Kidney capillary endothelial cell (primary cell): ENCODE data around the gene DERL3.

ENCODE experiments used
- DNase-seq: peaks from one replicate; pipeline ENCODE4 v3.0.0-alpha.2; 2018; ENCODE audit warnings: low spot score

Gene DERL3

DNA sequence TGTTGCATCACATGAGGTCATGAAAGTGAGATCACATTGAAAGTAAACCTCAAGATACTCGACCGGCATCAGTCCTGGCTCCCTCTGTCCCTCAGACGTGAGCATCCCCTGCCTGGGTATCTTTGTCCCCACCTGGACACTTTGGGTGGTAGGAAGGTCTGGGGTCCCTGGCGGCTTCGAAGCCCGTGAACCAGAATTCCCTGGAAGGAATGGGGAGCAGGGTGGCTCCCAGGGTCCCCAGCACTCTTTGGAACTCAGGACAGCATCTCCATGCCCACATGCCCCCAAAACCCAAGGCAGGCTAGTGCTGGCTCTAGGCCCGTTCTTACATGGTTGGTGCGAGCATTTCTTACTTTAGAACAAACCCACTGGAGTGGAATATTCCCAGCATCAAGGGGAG is 7.5 kb downstream of the DERL3 start:
- DNase-seq: no peak

DNA sequence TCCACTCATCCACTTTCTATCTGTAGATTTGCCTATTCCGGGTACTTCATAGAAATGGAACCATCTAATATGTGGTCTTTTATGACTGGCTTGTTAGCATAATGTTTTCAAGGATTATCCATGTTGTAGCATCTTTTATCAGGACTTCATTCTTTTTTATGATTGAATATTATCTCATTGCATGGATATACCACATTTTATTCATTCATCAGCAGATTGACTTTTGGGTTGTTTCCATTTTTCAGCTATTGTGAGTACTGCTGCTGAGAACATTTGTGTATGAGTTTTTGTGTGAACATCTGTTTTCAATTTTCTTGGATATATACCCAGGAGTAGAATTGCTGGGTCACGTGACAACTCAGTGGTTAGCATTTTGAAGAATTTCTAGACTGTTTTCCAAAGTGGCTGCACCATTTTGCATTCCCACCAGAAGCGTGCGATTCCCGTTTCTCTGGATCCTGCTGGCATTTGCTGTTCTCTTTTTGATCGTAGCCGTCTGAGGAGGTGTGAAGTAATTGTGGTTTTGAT is 8.9 kb downstream of the DERL3 start:
- DNase-seq: no peak

DNA sequence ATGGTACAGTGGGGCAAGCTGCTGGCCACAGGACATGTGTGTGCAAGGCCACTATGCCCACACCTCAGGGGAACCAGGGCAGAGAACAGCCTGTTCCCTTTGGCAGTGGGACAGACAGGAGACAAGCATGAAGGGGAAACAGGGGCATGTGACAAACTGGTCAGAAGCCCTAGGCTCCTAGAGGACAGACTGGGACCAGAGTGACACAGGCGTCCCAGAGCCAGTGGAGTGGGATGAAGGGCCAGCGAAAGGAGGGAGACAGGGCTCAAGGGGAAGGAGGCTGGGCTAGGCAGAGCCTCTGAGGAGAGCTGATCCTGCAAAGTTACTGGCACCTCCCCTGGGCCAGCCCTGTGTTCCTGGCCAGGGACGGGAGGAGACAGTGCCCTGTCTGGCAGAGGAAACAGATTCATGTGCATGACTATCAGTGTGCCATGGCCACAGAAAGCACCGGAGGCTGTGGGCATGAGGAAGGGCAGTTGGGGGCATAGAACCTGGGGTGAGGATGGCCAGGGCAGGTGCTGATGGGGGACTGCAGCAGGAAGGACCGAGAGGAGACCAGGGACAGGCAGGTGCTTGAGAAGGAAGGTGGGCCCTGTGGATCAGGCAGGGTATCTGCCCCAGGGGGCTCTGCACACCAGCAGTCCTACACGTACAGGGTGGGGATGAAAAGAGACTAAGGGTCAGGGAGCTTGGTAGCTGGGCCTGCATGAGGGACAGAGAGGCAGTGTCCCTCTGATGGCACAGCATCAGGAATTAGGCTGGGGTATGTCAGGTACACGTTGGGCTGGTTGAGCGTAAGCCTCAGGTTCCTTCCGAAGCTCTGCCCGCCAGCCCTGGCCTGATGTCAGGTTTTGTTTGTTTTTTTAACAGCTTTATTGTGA is 9.8 kb downstream of the DERL3 start:
- no peak for DNase-seq

DNA sequence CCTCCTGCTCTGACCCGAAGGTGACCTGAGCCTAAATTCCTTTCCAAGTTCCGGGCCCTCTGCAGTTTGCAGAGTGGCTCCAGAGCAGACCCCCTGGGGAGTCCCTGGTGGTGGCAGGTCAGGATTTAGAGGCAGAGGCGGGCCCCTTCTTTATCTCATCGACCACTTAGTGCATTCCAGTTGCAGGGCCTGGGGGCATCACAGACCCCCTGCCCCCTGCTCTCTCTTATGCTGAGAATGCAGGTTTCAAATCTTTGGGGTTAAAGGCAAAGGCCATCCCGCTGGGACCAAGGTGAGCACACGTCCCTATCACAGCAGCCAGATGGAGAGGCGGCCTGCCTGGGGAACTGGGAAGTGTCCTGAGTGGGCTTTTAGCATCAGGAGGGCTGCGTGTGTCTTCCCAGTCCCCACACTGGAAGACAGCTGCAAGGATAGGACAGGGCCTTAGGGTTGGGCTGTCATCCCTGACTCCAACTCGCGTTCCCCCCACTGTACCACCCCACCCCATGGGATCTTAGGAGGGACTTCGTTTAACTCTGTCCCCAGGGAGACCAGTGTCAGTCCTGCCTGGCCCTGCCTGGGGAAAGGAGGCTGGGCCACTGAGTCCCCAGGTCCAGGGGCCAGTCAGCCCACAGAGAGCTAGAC is 11.3 kb downstream of the DERL3 start:
- no peak for DNase-seq

DNA sequence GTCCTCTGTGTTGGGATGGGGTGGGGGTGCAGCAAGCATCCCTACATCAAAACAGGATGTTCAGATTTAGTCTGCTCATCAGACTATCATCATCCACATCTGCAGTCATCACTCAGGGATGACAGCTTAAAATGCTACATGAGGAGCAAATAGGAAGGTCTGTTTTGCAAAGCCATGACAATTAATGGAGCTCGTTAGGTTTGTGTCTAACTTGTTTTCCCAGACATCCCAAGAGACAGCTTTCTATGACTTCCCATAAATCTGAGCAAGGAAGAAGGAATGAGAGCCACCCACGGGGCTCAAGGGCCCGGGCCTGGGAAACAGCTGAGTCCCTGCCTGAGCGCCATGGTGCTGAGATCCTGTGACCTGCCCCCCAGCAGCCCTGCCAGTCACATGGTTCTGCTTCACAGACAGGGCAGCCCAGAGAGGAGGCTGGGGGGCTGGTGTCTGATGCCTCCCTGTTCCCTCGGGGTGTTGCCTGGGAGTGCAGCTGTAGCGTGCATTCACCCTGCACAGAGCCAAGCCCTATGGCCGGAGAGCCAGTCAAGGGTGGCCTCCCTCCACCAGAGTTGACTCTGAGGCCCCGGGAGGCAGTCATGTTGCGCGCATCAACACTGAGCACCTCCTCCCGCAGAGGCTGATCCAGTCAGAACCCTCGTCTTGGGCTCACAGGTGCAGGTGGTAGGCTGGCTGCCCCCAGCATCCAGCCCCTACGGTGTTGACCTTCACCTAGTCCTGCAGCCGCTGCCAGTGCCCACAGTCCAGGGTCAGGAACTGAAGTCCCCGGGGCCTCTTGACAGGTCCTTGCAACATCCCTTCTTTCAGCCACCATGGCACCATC is 12.1 kb downstream of the DERL3 start:
- DNase-seq: no peak

DNA sequence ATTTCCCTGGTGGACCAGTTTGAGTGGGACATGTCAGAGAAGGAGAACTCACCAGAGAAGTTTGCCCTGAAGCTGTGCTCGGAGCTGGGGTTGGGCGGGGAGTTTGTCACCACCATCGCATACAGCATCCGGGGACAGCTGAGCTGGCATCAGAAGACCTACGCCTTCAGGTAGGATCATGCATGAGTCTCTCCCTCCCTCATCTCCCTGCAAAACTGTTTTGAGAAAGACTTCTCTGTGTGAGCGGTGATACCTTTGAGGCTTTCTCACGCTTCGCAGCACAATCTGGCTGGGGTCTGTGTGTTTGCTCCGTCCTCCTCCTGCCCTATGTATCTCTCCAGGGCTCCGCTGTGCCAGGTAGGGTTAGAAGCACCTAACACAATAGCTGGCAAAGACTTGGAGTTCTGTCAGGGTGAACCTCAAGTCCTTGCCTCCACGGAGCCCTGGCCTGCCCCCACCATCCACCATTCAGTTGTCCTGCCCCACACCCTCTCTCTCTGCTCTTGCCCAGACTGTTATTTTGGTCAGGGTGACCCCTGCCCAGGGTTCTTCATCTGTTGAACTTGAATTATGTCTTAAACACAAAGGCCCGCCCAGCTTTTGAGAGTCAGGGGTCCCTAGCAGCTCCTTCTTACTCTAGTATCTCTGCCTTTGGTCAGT is 13.4 kb downstream of the DERL3 start:
- no peak for DNase-seq

DNA sequence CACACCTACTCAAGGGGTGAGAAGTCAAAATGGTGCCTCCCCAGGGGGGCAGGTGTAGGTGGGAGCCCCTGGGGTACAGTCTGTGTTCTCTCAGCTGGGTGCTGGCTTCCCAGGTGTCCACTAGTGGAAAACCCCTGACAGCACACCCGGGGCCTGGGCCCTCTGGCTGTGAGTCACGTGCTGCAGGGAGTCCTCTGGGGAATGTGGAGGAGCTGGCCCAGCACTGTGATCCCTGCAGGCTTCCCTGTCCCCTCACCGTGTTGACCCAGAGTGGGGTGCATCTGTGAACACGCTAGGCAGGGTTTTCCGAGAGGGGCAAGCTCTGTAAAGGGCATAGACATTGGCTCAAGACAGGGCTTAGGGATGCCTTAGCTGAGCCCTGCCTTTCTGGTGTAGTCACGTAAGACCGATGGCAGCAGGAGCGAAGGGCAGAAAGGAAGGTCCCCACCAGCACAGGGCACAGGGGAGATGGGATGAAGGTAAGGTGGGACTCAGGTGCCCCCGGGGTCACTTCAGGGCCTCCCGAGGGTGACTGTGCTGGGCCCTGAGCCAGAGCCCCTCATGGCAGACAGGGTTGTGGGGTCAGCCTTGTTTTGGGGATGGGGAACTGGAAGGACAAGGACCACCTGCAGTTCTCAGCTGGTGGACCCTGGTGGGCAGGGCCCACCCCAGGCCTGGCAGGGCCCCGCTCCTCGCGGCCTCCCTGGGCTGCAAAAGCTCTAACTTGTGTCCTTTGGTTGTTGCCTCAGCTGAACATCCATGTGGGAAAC is 14.1 kb downstream of the DERL3 start:
- no peak for DNase-seq

DNA sequence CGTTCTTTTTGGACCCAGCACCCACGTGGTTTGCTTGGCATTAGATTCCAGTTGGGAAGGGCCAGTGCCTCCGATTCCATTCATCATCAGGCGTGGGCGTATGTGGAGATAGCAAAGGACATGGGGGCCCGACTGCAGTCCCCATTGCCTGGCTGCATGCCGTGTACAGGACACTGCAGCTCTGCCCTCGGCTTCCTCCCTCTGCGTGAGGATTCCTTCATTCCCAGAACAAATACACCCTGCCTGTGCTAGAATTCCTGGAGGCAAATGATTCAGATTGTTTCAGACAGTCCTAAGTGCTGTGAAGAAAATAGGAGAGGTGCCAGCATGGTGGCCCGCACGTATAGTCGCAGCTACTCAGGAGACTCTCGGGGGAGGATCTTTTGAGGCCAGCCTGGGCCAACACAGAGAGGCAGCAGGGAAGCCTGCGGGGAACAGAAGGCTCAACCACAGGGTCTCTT is 15.4 kb downstream of the DERL3 start:
- no peak for DNase-seq

DNA sequence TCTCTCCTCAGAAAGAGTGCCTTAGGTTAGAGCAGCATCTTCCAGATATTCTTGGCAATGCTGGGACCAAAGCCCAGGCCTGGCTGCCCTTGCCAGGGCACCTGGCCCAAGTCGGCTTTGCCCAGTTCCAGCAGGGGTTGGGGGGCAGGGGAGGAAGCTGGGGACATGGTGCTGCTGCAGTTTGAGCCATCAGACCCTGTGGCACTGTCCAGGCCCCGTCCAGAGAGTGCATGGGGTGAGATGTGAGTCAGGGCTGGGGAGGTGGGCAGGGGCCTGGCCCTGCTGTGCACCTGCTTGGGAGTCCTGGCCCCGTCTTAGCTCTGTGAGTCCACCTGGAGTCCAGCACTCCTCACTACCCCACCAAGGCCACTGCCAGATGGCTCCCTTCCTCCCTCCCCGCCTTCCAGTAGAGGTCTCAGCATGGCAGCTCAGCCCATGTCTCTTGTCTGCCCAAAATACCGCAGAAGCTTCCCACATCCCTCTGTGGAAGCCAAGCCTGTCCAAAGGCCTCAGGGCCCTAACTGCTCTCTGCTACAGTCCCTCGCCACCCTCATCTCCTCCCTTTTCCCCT is 16.6 kb downstream of the DERL3 start:
- DNase-seq: no peak

DNA sequence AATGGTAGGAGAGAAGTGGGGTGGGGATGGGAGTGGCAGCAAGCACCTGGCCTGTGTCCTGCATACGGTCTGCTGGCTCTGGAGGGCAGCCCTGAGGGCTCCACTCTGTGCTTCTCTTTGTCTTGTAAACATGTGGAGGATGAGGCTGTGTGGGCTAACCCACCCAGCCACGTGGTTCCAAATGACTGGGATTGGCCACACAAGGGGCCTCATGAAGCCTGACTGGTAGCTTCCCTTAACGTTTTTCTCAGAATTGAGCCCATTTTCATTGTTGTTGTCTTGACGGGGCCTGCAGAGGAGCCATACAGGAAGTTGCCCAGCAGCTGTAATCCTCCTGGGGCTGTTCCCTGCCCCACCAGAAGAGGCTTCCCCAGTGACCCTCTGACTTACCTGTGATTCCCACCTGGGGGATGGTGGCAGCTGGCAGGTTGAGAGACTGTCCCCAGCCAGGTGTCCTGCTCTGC is 18.0 kb downstream of the DERL3 start:
- no peak for DNase-seq

DNA sequence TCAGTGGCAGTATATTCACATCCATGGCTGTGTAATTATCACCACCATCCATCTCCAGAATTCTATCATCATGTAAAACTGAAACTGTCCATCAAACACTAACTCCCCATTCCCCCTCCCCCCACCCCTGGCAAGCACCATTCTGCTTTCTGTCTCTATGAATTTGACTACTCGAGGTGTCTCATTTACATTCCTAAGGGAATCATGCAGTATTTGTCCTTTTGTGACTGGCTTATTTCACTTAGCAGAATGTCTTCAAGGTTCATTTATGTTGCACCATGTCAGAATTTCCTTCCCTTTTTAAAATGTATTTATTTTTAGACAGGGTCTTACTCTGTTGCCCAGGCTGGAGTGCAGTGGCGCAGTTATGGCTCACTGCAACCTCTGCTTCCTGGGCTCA is 20.3 kb downstream of the DERL3 start:
- DNase-seq: no peak

DNA sequence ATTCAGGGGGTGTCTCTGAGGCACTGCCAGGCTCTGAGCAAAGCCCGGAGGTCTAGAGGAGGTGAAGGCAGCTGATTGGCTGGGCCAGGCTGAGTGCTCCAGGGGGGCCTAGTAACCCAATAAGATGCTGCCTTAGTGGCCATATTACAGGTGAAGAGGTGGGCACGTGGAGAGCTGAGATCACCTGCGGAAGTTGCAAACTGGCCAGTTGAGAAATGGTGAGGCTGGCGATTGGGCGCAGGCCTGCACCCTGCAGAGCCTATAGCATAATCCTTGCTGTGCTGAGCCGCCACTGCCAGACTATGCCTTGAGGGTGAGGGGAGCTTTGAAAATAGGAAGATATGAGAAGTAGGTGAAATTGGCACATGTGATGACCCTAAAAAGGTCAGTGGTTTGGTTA is 21.7 kb downstream of the DERL3 start:
- no peak for DNase-seq

DNA sequence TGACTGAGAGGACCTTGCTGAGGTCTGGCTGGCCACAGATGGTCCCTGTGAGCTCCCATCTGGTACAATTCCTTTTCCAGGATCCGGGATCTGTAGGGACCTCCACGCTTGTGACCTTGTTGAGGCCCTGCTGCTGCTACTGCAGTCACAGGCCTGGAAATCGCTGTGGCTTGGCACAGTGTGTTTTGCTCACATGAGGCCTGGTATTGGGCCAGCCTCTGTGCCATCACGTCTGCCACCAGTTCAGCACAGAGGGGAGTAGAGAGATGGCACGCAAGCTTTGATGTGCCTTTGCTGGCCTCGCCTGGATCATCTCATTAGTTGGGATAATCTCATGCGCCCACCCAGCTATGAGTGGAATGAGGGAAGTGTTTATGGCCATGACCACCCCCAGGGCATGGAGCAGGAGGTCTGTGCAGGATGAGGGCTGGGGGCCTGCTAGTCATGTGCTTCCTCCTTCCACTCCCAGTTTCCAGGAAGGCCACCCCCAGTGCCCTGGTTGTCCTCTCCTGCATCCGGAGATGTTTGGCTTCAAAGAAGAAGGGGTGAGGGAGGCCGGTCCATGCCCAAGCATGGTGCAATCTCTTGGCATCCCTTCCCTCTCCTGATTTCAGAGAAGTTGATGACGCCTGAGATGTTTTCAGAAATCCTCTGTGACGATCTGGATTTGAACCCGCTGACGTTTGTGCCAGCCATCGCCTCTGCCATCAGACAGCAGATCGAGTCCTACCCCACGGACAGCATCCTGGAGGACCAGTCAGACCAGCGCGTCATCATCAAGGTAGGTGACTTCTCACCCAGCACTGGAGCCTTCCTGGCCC is 22.4 kb downstream of the DERL3 start:
- DNase-seq: no peak

DNA sequence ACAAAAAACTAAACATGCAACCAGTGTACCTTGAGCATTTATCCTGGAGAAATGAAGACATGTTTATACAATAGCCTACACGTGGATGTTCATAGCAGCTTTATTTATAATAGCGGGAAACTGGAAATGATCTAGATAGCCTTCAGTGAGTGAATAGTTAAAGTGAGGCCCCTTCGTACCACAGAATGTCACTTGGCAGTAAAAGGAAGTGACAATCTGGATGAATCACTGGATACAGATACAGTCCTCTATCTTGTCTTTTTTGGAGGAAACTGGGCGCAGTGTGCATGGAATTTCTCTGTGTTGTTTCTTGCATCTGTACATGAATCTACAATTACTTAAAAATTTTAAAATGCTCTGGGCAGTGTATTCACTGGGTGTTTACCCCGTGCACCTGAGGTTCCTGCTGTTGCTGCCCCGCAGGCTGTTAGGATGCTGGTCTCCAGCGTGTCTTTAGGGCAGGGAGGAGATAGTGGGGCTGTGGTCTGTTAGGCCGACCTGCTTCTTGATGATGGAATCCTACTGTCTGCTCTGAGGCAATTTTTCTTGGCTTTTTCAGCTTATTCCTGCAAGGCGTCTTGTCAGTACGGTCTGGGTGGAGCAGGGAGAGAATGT is 23.2 kb downstream of the DERL3 start:
- no peak for DNase-seq

DNA sequence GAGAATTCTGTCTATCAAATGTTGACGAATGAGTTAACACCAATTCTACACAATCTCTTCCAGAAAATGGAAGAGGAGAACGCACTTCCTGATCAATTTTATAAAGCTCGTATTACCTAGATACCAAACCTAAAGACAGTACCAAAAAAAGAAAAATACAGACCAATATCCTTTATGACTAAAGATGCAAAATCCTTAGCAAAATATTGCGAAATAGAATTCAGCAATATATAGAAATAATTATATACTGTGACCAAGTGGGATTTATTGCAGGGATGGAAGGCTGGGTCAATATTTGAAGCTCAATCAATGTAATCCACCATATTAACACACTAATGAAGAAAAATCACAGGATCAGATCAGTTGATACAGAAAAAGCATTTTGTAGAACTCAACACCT is 26.4 kb downstream of the DERL3 start:
- no peak for DNase-seq

DNA sequence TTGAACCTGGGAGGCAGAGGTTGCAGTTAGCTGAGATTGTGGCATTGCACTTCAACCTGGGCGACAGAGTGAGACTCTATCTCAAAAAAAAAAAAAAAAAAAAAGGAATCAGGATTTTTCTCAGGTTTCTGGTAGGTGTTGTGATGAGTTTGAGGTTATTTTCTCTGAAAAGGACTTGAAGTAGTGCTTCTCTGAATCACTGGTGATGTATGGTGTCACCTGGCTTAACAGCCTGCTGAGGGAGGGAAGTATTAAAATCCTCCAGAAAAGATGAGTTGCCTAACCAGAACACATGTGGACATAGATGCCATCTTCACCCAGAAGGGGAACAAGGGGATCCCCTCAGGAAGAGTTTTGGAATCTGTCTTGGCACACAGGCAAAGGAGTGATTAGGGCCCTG is 32.0 kb downstream of the DERL3 start:
- no peak for DNase-seq

DNA sequence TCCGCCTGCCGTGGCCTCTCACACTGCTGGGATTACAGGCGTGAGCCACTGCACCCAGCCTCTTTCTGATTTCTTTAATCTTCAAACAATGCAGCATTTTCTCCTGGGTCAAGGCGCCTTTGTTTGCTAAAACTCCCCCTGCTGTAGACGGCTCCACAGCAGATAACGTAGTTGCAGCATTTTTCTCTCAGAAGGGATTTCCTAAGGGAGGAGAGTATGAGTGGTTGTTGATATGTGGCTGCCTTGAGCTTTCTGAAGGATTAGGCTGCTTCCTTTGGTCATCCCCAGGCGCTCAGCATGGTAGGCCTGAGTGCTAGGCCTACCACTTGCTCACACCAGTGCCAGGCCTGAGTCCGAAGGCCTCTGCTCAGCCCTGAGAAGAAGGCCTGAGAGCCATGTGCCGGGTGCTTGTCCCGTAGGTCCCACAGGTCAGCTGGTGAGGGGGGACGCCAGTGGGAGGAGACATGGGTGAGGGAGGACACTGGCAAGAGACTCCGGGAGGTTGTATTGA is 34.0 kb downstream of the DERL3 start:
- DNase-seq: no peak

DNA sequence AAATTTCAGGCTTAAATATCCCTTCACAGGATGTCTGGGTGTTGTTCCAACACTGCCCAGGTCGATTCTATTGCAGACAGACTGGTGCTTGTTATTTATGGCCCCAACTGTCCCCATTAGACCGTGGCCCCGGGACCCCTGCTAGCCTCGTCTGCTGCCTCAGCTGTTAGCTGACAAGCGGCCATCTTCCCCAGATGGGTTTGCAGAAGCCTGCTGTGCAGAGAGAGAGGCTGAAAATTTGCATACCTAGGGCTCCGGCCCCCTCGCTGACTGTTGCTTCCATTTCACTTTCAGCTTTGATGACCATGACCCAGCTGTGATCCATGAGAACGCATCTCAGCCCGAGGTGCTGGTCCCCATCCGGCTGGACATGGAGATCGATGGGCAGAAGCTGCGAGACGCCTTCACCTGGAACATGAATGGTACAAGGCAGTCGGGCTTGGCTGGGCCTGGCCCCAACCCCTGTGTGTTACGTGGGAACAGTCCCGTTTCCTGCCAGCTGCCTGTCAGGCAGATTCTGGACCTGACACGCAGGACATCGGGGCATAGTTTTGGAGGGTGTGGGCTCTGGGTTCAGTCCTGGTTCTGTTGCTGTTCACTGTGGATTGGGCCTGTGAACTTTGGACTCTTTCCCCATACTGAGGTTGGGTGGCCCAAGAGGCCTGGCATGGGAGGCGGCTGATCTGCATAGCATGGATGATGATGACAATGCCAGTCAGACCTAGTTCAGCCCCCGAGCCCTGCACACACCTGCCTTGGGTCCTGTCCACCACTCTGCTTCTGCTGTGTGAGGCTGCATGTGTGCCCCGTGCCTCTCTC is 35.6 kb downstream of the DERL3 start:
- DNase-seq: no peak
